IMR-90 (cell line): Measurements from ENCODE around the gene PIAS2. TPM values are rescaled to one million over a fixed set of nuclear protein-coding genes. Genes with fewer than 3 reads are reported as not detected.

Source experiments
- ATAC-seq: fragments of 200-7000 bp; cut with Tn5 transposase; 2 replicates; pipeline ENCODE4 v1.9.1; 2020; ENCODE audit warnings: low read depth, mild to moderate bottlenecking, moderate library complexity
- BruUV-seq: library from RNA; stranded (reverse); fragments of 400-500 nt; replicated peaks from 2 replicates; lab custom pipeline; 2021; lab: Mats Ljungman, UMichigan
- CTCF ChIA-PET: fragments of 300-600 bp; formaldehyde crosslinking; extraction: SDS; loops from one replicate; lab custom pipeline; 2021; ENCODE audit warnings: antibody characterized with exemption; lab: Yijun Ruan, JAX
- POLR2A ChIA-PET: fragments of 300-600 bp; sonication (Branson Sonifier 250); formaldehyde crosslinking; loops from one replicate; lab custom pipeline; 2022; ENCODE audit warnings: antibody characterized with exemption; ENCODE audit not compliant: unreplicated experiment; lab: Charles Lee
- DNase-seq: peaks from one replicate; pipeline ENCODE4 v3.0.0; 2013
- H2AFZ ChIP-seq: replicated peaks from 2 replicates; pipeline ENCODE3; 2013; ENCODE audit warnings: low read length, mild to moderate bottlenecking; ENCODE audit not compliant: poor library complexity
- H2AK5ac ChIP-seq: 2 replicates; pipeline ENCODE4 v1.6.1; 2013; ENCODE audit warnings: low read depth, low read length, inconsistent platforms
- H2AK9ac ChIP-seq: replicated peaks from 2 replicates; pipeline ENCODE3; 2013; ENCODE audit warnings: mild to moderate bottlenecking, low read depth, low read length, moderate library complexity; ENCODE audit not compliant: poor library complexity
- H2BK120ac ChIP-seq: 2 replicates; pipeline ENCODE4 v1.6.1; 2013; ENCODE audit warnings: low read depth, low read length, inconsistent platforms
- H2BK15ac ChIP-seq: 3 replicates; pipeline ENCODE4 v1.6.1; 2013; ENCODE audit warnings: low read depth, low read length, inconsistent platforms
- H2BK20ac ChIP-seq: 2 replicates; pipeline ENCODE4 v1.6.1; 2013; ENCODE audit warnings: low read depth, mild to moderate bottlenecking, inconsistent platforms, low read length, moderate library complexity
- H2BK5ac ChIP-seq: 2 replicates; pipeline ENCODE4 v1.6.1; 2013; ENCODE audit warnings: mild to moderate bottlenecking, low read depth, low read length, inconsistent platforms; ENCODE audit not compliant: poor library complexity, severe bottlenecking
- H3K14ac ChIP-seq: replicated peaks from 2 replicates; pipeline ENCODE4 v1.6.1; 2013; ENCODE audit warnings: low read depth, low read length, inconsistent platforms
- H3K18ac ChIP-seq: 2 replicates; pipeline ENCODE4 v1.6.1; 2013; ENCODE audit warnings: low read depth, low read length, control low read depth
- H3K23ac ChIP-seq: 2 replicates; pipeline ENCODE4 v1.6.1; 2013; ENCODE audit warnings: low read depth, low read length, inconsistent platforms
- H3K27ac ChIP-seq: 2 replicates; pipeline ENCODE4 v1.5.1; 2013; ENCODE audit warnings: mild to moderate bottlenecking, control low read depth, low read length; ENCODE audit not compliant: insufficient read depth
- H3K27me3 ChIP-seq: 2 replicates; pipeline ENCODE4 v1.6.1; 2013; ENCODE audit warnings: low read length; ENCODE audit not compliant: control insufficient read depth, insufficient read depth
- H3K36me3 ChIP-seq: 2 replicates; pipeline ENCODE4 v1.6.1; 2013; ENCODE audit warnings: low read length, mixed read lengths; ENCODE audit not compliant: control insufficient read depth, insufficient read depth
- H3K4ac ChIP-seq: 2 replicates; pipeline ENCODE4 v1.6.1; 2013; ENCODE audit warnings: low read depth, low read length, inconsistent platforms
- H3K4me1 ChIP-seq: 2 replicates; pipeline ENCODE4 v1.6.1; 2013; ENCODE audit warnings: low read length, mixed read lengths; ENCODE audit not compliant: control insufficient read depth, insufficient read depth
- H3K4me2 ChIP-seq: 2 replicates; pipeline ENCODE4 v1.6.1; 2013; ENCODE audit warnings: low read depth, mild to moderate bottlenecking, control low read depth, low read length, moderate library complexity
- H3K4me3 ChIP-seq: 2 replicates; pipeline ENCODE4 v1.5.1; 2013; ENCODE audit warnings: low read depth, mild to moderate bottlenecking, control low read depth, low read length, moderate library complexity; ENCODE audit not compliant: insufficient read depth
- H3K56ac ChIP-seq: 2 replicates; pipeline ENCODE4 v1.6.1; 2013; ENCODE audit warnings: low read length, inconsistent platforms; ENCODE audit not compliant: insufficient read depth; ENCODE audit errors: extremely low read depth
- H3K79me1 ChIP-seq, 2 experiments: 2 replicates each; pipeline ENCODE4 v1.6.1; 2013; ENCODE audit warnings: low read length in 2 of 2, inconsistent platforms in 1 of 2, low read depth in 1 of 2
- H3K9ac ChIP-seq: 2 replicates; pipeline ENCODE4 v1.6.1; 2013; ENCODE audit warnings: low read depth, low read length, control low read depth
- H3K9me1 ChIP-seq: 2 replicates; pipeline ENCODE4 v1.6.1; 2013; ENCODE audit warnings: low read length, inconsistent platforms; ENCODE audit not compliant: insufficient read depth
- H3K9me3 ChIP-seq: 2 replicates; pipeline ENCODE4 v1.6.1; 2013; ENCODE audit warnings: low read length; ENCODE audit not compliant: control insufficient read depth, insufficient read depth
- H4K20me1 ChIP-seq: 2 replicates; pipeline ENCODE4 v1.6.1; 2013; ENCODE audit warnings: low read length, inconsistent platforms; ENCODE audit not compliant: insufficient read depth
- H4K5ac ChIP-seq: 2 replicates; pipeline ENCODE4 v1.6.1; 2013; ENCODE audit warnings: mild to moderate bottlenecking, low read depth, low read length, control low read depth
- H4K8ac ChIP-seq, 2 experiments: 2 replicates each; pipeline ENCODE4 v1.6.1; 2013; ENCODE audit warnings: low read depth in 2 of 2, low read length in 2 of 2, control low read depth in 1 of 2, inconsistent platforms in 1 of 2
- H4K91ac ChIP-seq: 2 replicates; pipeline ENCODE4 v1.6.1; 2013; ENCODE audit warnings: low read depth, low read length, inconsistent platforms; ENCODE audit not compliant: insufficient read depth
- CTCF ChIP-seq: conservative IDR thresholded peaks from 2 replicates; pipeline ENCODE4 v1.5.1; 2012; ENCODE audit warnings: mild to moderate bottlenecking, low read depth, low read length, improper control_type of control experiment
- WGBS, 2 experiments: methylation state at CpG; one replicate each; pipeline versions ENCODE4 v1.1.5 to v1.1.7; 2013; ENCODE audit warnings: missing lambda C conversion rate in 2 of 2; ENCODE audit not compliant: insufficient read length in 1 of 2; ENCODE audit errors: extremely low coverage in 2 of 2; 5-methylcytosine and 5-hydroxymethylcytosine counted together
- dilution Hi-C: fragments of 300-500 bp; cut with HindIII; formaldehyde crosslinking; loops from one replicate; pipeline ENCODE4 v1.14.3; 2018; ENCODE audit warnings: low sequenced_read_pairs; ENCODE audit not compliant: unreplicated experiment
- in situ Hi-C: fragments of 300-500 bp; cut with MboI; formaldehyde crosslinking; loops from 3 replicates; pipeline ENCODE4 v1.14.3; 2019; ENCODE audit warnings: low sequenced_read_pairs, inconsistent platforms, mixed read lengths
- intact Hi-C: fragments of 100-400 bp; cut with micrococcal nuclease; formaldehyde crosslinking; loops from 2 replicates; pipeline ENCODE4 v1.10.0; 2022
- polyA plus RNA-seq, 3 experiments: library from polyadenylated mRNA; depleted of rRNA; stranded (reverse); fragments of >200 nt; gene quantifications; 2 replicates each; pipeline ENCODE4 v1.2.3, GENCODE V29; 2012; ENCODE audit warnings: low replicate concordance in 1 of 3
- total RNA-seq: library from RNA; depleted of rRNA; stranded (reverse); fragments of >200 nt; gene quantifications from 2 replicates; pipeline ENCODE4 v1.2.3, GENCODE V29; 2012

Gene PIAS2
- total and polyA plus RNA-seq, 2 of the 4 experiments (the other 2 are of a cell fraction): 15.1 to 28.9 TPM

- no CpG with 5 or more reads among the region's 1 CpG for WGBS, 2 experiments
- TF ChIP-seq CTCF: no peak
- H3K9me3 ChIP-seq: peaks cover 4% of the 10 kb centered on the region
- no peak overlapping the region for H2AK5ac ChIP-seq
- no peak overlapping the region for H3K27ac ChIP-seq
- DNase-seq: no peak
- BruUV-seq: no TSS peak
- H3K23ac ChIP-seq: no peak overlapping the region
- no peak overlapping the region for H4K5ac ChIP-seq
- H3K4me1 ChIP-seq: no peaks in the 10 kb centered on the region
- no peak overlapping the region for H3K4me3 ChIP-seq
- intact Hi-C loops (no loop called here), dilution Hi-C loops (no loop called here), in situ Hi-C loops (no loop called here)
- H2BK15ac ChIP-seq: no peak overlapping the region
- peaks cover 12% of the 10 kb centered on the region for H4K20me1 ChIP-seq
- no peaks in the 10 kb centered on the region for H3K9me1 ChIP-seq
- POLR2A ChIA-PET: no interaction called here
- H3K79me1 ChIP-seq: peaks cover 17 to 20% of the 10 kb centered on the region in 2 experiments
- no peak overlapping the region for H2AK9ac ChIP-seq
- CTCF ChIA-PET: no interaction called here
- no peak overlapping the region for H4K8ac ChIP-seq
- ATAC-seq: no peak
- H2BK5ac ChIP-seq: no peak overlapping the region
- no peak overlapping the region for H3K14ac ChIP-seq
- no peak overlapping the region for H2AFZ ChIP-seq
- H3K36me3 ChIP-seq: peaks cover 8% of the 10 kb centered on the region
- H3K56ac ChIP-seq: no peak overlapping the region
- H2BK20ac ChIP-seq: no peak overlapping the region
- no peaks in the 10 kb centered on the region for H3K27me3 ChIP-seq
- H3K18ac ChIP-seq: no peak overlapping the region
- H3K4ac ChIP-seq: no peak overlapping the region
- no peak overlapping the region for H3K9ac ChIP-seq
- H2BK120ac ChIP-seq: no peak overlapping the region
- H4K91ac ChIP-seq: no peak overlapping the region
- no peak overlapping the region for H3K4me2 ChIP-seq
Observed at GRCh38 chr18:46888965-46889364, 28.3 kb downstream of the PIAS2 start.
